ENCODE measurements around the gene DOCK8. TPM values are rescaled to one million over a fixed set of nuclear protein-coding genes. Genes with fewer than 3 reads are reported as not detected.

The DOCK8 gene
- total RNA-seq, 1 experiment from 2014 or later: 0.37 TPM

DNA sequence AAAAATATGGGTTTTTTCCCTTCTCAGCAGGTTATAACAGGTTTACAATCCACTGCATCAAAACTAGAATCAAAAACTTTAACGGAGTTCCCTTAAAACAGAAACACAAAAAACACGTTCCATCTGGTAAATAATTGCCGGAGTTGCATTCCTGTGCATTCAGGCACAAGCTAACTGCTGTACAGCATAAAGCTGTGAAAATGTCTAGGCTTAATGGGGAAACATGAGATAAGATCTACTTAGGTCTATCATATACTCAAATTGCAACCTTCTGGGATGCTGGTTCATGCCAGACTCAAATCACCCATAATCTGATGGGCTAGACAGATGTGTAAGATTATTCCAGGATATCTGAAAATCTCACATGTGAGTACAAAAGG lies 265.3 kb downstream of the DOCK8 start:
- ATAC-seq (no peak), DNase-seq (ENCODE audit: low read depth, low spot score) (no peak)
- RAD21 ChIA-PET (ENCODE audit: low non-redundant PET in 1 of 2, low total read pairs in 2 of 2, uncharacterized antibody in 2 of 2, unreplicated experiment in 2 of 2): no interaction called here
- CTCF ChIA-PET: no interaction called here
- Histone ChIP-seq H3K27me3 (ENCODE audit: insufficient read depth, low read length) (no peaks in the 10 kb centered on the region), H3K9ac (ENCODE audit: low read length) (no peak overlapping the region), H3K4me2 (ENCODE audit: low read length) (no peak overlapping the region), H3K4me1 (ENCODE audit: control insufficient read depth in 1 of 2, insufficient read depth in 2 of 2, low read length in 2 of 2) (peaks cover 0 to 6% of the 10 kb centered on the region in 2 experiments; a peak in 1 of 4 replicates), H3K9me3 (ENCODE audit: control insufficient read depth in 1 of 2, insufficient read depth in 1 of 2, low read depth in 1 of 2, low read length in 2 of 2) (no peaks in the 10 kb centered on the region), H2AFZ (ENCODE audit: low read depth, low read length, poor library complexity, severe bottlenecking) (no peak overlapping the region), H3K79me2 (ENCODE audit: insufficient read depth, low read length) (no peaks in the 10 kb centered on the region), H3K9me2 (ENCODE audit: insufficient read depth) (no peaks in the 10 kb centered on the region), H3K36me3 (ENCODE audit: control insufficient read depth in 1 of 2, insufficient read depth in 2 of 2, low read length in 2 of 2) (no peaks in the 10 kb centered on the region), H3K27ac (ENCODE audit: low read depth, low read length) (no peak overlapping the region), H4K20me1 (ENCODE audit: insufficient read depth) (no peaks in the 10 kb centered on the region; the same call in 1 of the 2 replicates), H3K4me3 (replicated peaks in 1 of 2; ENCODE audit: low read depth in 1 of 2, low read length in 2 of 2) (no peak overlapping the region)
- no TSS peak for BruUV-seq (replicated peaks)
- POLR2A ChIA-PET: no interaction called here
- intact Hi-C loops (cut with micrococcal nuclease): no loop called here
- no peak for TF ChIP-seq YY1 (IDR thresholded peaks at IDR 0.05; ENCODE audit: extremely low read depth, insufficient replicate concordance, low read depth, low read length)
- no peak for TF ChIP-seq TCF7L2 (IDR thresholded peaks at IDR 0.05; ENCODE audit: borderline replicate concordance, extremely low read depth, insufficient read depth, insufficient read length)
- TF ChIP-seq RAD21 (IDR thresholded peaks at IDR 0.05; ENCODE audit: low read depth): no peak
- TF ChIP-seq JUND (IDR thresholded peaks at IDR 0.05): no peak
- TF ChIP-seq, protein P1, sequence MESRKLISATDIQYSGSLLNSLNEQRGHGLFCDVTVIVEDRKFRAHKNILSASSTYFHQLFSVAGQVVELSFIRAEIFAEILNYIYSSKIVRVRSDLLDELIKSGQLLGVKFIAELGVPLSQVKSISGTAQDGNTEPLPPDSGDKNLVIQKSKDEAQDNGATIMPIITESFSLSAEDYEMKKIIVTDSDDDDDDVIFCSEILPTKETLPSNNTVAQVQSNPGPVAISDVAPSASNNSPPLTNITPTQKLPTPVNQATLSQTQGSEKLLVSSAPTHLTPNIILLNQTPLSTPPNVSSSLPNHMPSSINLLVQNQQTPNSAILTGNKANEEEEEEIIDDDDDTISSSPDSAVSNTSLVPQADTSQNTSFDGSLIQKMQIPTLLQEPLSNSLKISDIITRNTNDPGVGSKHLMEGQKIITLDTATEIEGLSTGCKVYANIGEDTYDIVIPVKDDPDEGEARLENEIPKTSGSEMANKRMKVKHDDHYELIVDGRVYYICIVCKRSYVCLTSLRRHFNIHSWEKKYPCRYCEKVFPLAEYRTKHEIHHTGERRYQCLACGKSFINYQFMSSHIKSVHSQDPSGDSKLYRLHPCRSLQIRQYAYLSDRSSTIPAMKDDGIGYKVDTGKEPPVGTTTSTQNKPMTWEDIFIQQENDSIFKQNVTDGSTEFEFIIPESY (IDR thresholded peaks at IDR 0.05; ENCODE audit: extremely low read depth, insufficient replicate concordance, low read length): no peak
- TF ChIP-seq, protein P2, sequence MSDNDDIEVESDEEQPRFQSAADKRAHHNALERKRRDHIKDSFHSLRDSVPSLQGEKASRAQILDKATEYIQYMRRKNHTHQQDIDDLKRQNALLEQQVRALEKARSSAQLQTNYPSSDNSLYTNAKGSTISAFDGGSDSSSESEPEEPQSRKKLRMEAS (IDR thresholded peaks at IDR 0.05): no peak

DNA sequence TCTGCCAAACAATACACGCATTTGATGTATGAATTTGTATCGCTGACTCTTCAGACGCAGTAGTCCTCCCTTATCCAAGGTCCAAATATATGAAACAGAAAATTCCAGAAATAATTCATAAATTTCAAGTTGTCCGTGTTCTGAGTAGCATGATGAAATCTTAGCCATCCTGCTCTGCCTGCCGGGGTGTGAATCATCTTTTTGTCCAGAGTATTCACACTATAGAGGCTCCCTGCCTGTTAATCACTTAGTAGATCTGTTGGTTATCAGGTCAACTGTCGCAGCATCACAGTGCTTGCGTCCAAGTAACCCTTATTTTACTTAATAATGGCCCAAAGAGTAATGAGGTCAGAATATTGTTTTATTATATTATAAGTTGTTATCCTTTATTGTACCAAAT lies 268.1 kb downstream of the DOCK8 start:
- TF ChIP-seq RAD21 (IDR thresholded peaks at IDR 0.05; ENCODE audit: low read depth): no peak
- no peak for TF ChIP-seq FOSL1 (IDR thresholded peaks at IDR 0.05; ENCODE audit: low read depth)
- no peak for TF ChIP-seq EGR1 (IDR thresholded peaks at IDR 0.05; ENCODE audit: low read depth)
- no peak for TF ChIP-seq SRF (IDR thresholded peaks at IDR 0.05; ENCODE audit: low read depth)
- TF ChIP-seq YY1 (IDR thresholded peaks at IDR 0.05; ENCODE audit: extremely low read depth, insufficient replicate concordance, low read depth, low read length): no peak
- TF ChIP-seq, protein P2 (IDR thresholded peaks at IDR 0.05): no peak
- TF ChIP-seq POLR2A (IDR thresholded peaks at IDR 0.05; ENCODE audit: borderline replicate concordance, extremely low read depth, insufficient read depth, insufficient read length): no peak
- no peak for TF ChIP-seq ZNF274 (IDR thresholded peaks at IDR 0.05; ENCODE audit: low read depth, low read length)
- TF ChIP-seq, protein P3, sequence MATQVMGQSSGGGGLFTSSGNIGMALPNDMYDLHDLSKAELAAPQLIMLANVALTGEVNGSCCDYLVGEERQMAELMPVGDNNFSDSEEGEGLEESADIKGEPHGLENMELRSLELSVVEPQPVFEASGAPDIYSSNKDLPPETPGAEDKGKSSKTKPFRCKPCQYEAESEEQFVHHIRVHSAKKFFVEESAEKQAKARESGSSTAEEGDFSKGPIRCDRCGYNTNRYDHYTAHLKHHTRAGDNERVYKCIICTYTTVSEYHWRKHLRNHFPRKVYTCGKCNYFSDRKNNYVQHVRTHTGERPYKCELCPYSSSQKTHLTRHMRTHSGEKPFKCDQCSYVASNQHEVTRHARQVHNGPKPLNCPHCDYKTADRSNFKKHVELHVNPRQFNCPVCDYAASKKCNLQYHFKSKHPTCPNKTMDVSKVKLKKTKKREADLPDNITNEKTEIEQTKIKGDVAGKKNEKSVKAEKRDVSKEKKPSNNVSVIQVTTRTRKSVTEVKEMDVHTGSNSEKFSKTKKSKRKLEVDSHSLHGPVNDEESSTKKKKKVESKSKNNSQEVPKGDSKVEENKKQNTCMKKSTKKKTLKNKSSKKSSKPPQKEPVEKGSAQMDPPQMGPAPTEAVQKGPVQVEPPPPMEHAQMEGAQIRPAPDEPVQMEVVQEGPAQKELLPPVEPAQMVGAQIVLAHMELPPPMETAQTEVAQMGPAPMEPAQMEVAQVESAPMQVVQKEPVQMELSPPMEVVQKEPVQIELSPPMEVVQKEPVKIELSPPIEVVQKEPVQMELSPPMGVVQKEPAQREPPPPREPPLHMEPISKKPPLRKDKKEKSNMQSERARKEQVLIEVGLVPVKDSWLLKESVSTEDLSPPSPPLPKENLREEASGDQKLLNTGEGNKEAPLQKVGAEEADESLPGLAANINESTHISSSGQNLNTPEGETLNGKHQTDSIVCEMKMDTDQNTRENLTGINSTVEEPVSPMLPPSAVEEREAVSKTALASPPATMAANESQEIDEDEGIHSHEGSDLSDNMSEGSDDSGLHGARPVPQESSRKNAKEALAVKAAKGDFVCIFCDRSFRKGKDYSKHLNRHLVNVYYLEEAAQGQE (IDR thresholded peaks at IDR 0.05; ENCODE audit: low read depth): no peak
- TF ChIP-seq JUND (IDR thresholded peaks at IDR 0.05): no peak
- no peak for TF ChIP-seq EZH2 (IDR thresholded peaks at IDR 0.05)
- RAD21 ChIA-PET (ENCODE audit: low non-redundant PET in 1 of 2, low total read pairs in 2 of 2, uncharacterized antibody in 2 of 2, unreplicated experiment in 2 of 2): no interaction called here
- peaks cover 0 to 6% of the 10 kb centered on the region in 2 experiments; a peak in 1 of 4 replicates for H3K4me1 ChIP-seq (ENCODE audit: control insufficient read depth in 1 of 2, insufficient read depth in 2 of 2, low read length in 2 of 2)

More for the DNA sequence above, 268.1 kb downstream of the DOCK8 start:
- CTCF ChIA-PET: no interaction called here
- Histone ChIP-seq H3K27ac (ENCODE audit: low read depth, low read length) (no peak overlapping the region), H3K9ac (ENCODE audit: low read length) (no peak overlapping the region), H3K27me3 (ENCODE audit: insufficient read depth, low read length) (no peaks in the 10 kb centered on the region), H3K36me3 (ENCODE audit: control insufficient read depth in 1 of 2, insufficient read depth in 2 of 2, low read length in 2 of 2) (no peaks in the 10 kb centered on the region), H3K4me2 (ENCODE audit: low read length) (no peak overlapping the region), H3K79me2 (ENCODE audit: insufficient read depth, low read length) (no peaks in the 10 kb centered on the region), H2AFZ (ENCODE audit: low read depth, low read length, poor library complexity, severe bottlenecking) (no peak overlapping the region), H3K4me3 (replicated peaks in 1 of 2; ENCODE audit: low read depth in 1 of 2, low read length in 2 of 2) (no peak overlapping the region), H3K9me2 (ENCODE audit: insufficient read depth) (no peaks in the 10 kb centered on the region), H3K9me3 (ENCODE audit: control insufficient read depth in 1 of 2, insufficient read depth in 1 of 2, low read depth in 1 of 2, low read length in 2 of 2) (no peaks in the 10 kb centered on the region), H4K20me1 (ENCODE audit: insufficient read depth) (no peaks in the 10 kb centered on the region; the same call in 1 of the 2 replicates)
- intact Hi-C loops (cut with micrococcal nuclease): no loop called here
- ATAC-seq (no peak), DNase-seq (ENCODE audit: low read depth, low spot score) (no peak)
- POLR2A ChIA-PET: no interaction called here
- no TSS peak for BruUV-seq (replicated peaks)

Data from HCT116 (cell line).